MM.1S (cell line): ENCODE data around the gene KYNU.

Experiments used
- DNase-seq: peaks from one replicate; pipeline ENCODE4 v3.0.0-alpha.2; 2015
- H2AFZ ChIP-seq: fragments of 300-600 bp; sonication (generic); 2 replicates; pipeline ENCODE4 v1.6.0; 2016; ENCODE audit warnings: antibody characterized with exemption, low read length
- H3F3A ChIP-seq: fragments of 300-600 bp; sonication (generic); 2 replicates; pipeline ENCODE4 v1.6.1; 2016; ENCODE audit warnings: mild to moderate bottlenecking, antibody characterized with exemption, low read length, moderate library complexity, mixed read lengths; ENCODE audit not compliant: insufficient read depth
- H3K27ac ChIP-seq: fragments of 300-600 bp; sonication (generic); 2 replicates; pipeline ENCODE4 v1.5.1; 2016; ENCODE audit warnings: mild to moderate bottlenecking, low read length
- H3K27me3 ChIP-seq: fragments of 300-600 bp; sonication (generic); replicated peaks from 2 replicates; pipeline ENCODE4 v1.6.0; 2016; ENCODE audit warnings: low read length; ENCODE audit not compliant: insufficient read depth
- H3K36me3 ChIP-seq: fragments of 300-600 bp; sonication (generic); replicated peaks from 2 replicates; pipeline ENCODE4 v1.6.1; 2016; ENCODE audit warnings: mild to moderate bottlenecking, low read length, mixed read lengths; ENCODE audit not compliant: insufficient read depth
- H3K4me1 ChIP-seq: fragments of 300-600 bp; sonication (generic); 2 replicates; pipeline ENCODE4 v1.6.1; 2016; ENCODE audit warnings: low read length, mixed read lengths
- H3K4me2 ChIP-seq: fragments of 300-600 bp; sonication (generic); 2 replicates; pipeline ENCODE4 v1.6.0; 2016; ENCODE audit warnings: low read depth, low read length
- H3K4me3 ChIP-seq: fragments of 300-600 bp; sonication (generic); 2 replicates; pipeline ENCODE4 v1.5.1; 2016; ENCODE audit warnings: low read length, mixed read lengths
- H3K79me2 ChIP-seq: fragments of 300-600 bp; sonication (generic); 2 replicates; pipeline ENCODE4 v1.6.1; 2016; ENCODE audit warnings: mixed run types, low read length, mixed read lengths
- H3K9ac ChIP-seq: fragments of 300-600 bp; sonication (generic); 2 replicates; pipeline ENCODE4 v1.6.1; 2016; ENCODE audit warnings: low read length, mixed read lengths
- H3K9me2 ChIP-seq: fragments of 300-600 bp; sonication (generic); replicated peaks from 2 replicates; pipeline ENCODE4 v1.6.1; 2016; ENCODE audit warnings: mild to moderate bottlenecking, low read length, mixed read lengths; ENCODE audit not compliant: insufficient read depth
- H3K9me3 ChIP-seq: fragments of 300-600 bp; sonication (generic); replicated peaks from 2 replicates; pipeline ENCODE4 v1.6.1; 2016; ENCODE audit warnings: mild to moderate bottlenecking, low read length, mixed read lengths; ENCODE audit not compliant: insufficient read depth
- H4K20me1 ChIP-seq: fragments of 300-600 bp; sonication (generic); 2 replicates; pipeline ENCODE4 v1.6.1; 2016; ENCODE audit warnings: mild to moderate bottlenecking, low read length, moderate library complexity, mixed read lengths; ENCODE audit not compliant: insufficient read depth
- EZH2 ChIP-seq: fragments of 300-600 bp; sonication (generic); optimal IDR thresholded peaks from 2 replicates; pipeline ENCODE3; 2017; ENCODE audit warnings: low read depth, mild to moderate bottlenecking, antibody characterized with exemption, low read length, mixed read lengths
- EZH2phosphoT487 ChIP-seq: fragments of 300-600 bp; sonication (generic); IDR thresholded peaks from 2 replicates; pipeline ENCODE4 v1.6.1; 2018; ENCODE audit warnings: antibody characterized with exemption, low read length
- TF ChIP-seq, protein P1 (sequence below): fragments of 300-600 bp; sonication (generic); IDR thresholded peaks from 2 replicates; pipeline ENCODE4 v1.5.1; 2016; ENCODE audit warnings: antibody characterized with exemption, low read length, mixed read lengths

Gene KYNU

DNA sequence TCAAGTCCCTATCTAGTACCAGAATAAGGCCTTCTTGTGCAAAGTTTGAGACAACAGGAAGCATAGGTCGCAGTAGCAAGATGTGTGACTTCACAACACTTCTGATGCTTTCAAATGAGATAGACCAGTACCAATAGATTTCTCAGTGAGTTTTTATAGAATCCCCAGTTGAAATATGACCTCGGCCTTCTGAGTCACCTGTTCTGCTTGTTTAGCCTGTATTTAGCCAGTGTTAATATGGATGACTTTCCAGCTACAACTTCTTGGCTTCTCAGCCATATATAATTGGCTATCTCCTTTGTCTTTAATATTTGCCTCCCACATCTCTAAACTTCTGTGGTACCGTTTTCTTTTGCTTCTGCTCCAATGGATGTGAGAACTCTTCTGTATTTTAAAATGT, 113.8 kb downstream of the KYNU start:
- Histone ChIP-seq H2AFZ (no peak overlapping the region), H3F3A (no peaks in the 10 kb centered on the region), H3K9ac (no peak overlapping the region), H3K79me2 (no peaks in the 10 kb centered on the region), H3K9me3 (no peaks in the 10 kb centered on the region), H3K36me3 (no peaks in the 10 kb centered on the region), H3K27me3 (no peaks in the 10 kb centered on the region), H3K4me2 (no peak overlapping the region), H3K4me1 (no peaks in the 10 kb centered on the region), H3K9me2 (no peaks in the 10 kb centered on the region), H3K4me3 (no peak overlapping the region), H4K20me1 (no peaks in the 10 kb centered on the region), H3K27ac (no peak overlapping the region)
- TF ChIP-seq, protein P1, sequence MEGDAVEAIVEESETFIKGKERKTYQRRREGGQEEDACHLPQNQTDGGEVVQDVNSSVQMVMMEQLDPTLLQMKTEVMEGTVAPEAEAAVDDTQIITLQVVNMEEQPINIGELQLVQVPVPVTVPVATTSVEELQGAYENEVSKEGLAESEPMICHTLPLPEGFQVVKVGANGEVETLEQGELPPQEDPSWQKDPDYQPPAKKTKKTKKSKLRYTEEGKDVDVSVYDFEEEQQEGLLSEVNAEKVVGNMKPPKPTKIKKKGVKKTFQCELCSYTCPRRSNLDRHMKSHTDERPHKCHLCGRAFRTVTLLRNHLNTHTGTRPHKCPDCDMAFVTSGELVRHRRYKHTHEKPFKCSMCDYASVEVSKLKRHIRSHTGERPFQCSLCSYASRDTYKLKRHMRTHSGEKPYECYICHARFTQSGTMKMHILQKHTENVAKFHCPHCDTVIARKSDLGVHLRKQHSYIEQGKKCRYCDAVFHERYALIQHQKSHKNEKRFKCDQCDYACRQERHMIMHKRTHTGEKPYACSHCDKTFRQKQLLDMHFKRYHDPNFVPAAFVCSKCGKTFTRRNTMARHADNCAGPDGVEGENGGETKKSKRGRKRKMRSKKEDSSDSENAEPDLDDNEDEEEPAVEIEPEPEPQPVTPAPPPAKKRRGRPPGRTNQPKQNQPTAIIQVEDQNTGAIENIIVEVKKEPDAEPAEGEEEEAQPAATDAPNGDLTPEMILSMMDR = no peak
- TF ChIP-seq EZH2phosphoT487 (no peak), EZH2 (no peak)
- DNase-seq = no peak

DNA sequence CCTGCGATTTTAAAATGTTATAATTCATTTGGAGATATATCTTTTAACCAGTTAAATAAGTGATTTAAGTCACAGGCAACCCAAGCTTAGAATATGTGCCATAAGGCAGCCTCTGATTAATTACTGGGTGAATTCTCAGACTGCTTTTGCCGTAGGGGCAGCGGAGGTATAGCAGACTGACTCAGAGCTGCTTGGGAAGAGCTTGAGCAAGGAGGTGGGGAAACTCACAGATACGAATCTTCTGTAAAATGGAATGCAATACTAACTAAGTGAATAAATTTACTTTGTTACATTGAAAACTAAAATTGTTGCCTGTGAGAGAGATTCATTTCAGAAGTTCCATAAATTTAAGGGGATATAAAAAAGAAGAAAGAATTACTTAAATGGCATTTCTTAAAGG, 115.4 kb downstream of the KYNU start:
- Histone ChIP-seq H3K4me3 (no peak overlapping the region), H3K36me3 (no peaks in the 10 kb centered on the region), H4K20me1 (no peaks in the 10 kb centered on the region), H3F3A (no peaks in the 10 kb centered on the region), H3K27ac (no peak overlapping the region), H3K9ac (no peak overlapping the region), H3K4me2 (no peak overlapping the region), H3K4me1 (no peaks in the 10 kb centered on the region), H3K9me3 (no peaks in the 10 kb centered on the region), H3K27me3 (no peaks in the 10 kb centered on the region), H3K9me2 (no peaks in the 10 kb centered on the region), H3K79me2 (no peaks in the 10 kb centered on the region), H2AFZ (no peak overlapping the region)
- DNase-seq = no peak
- TF ChIP-seq EZH2phosphoT487 (no peak), EZH2 (no peak)
- TF ChIP-seq, protein P1 = no peak

DNA sequence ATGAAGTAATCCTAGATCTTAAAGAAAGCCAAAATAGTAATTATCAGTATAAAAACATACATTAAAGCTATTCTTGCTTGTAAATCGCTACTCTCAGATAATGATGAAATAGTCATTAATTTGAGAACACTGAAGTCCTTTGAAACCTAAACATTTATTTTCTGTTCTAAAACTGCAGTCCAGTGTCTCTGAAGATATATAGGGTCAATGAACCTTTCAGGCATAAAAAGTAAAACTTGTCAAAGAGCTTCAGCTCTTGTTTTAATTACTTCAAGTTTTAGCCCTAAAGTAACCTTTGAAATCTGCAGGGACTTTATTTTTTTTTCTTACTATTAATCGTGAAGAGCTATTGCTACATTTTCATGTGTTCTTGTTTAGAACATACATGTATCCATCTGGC, 116.3 kb downstream of the KYNU start:
- Histone ChIP-seq H2AFZ (no peak overlapping the region), H3K9me3 (no peaks in the 10 kb centered on the region), H3K27ac (no peak overlapping the region), H3K4me1 (no peaks in the 10 kb centered on the region), H3K9me2 (no peaks in the 10 kb centered on the region), H4K20me1 (no peaks in the 10 kb centered on the region), H3K79me2 (no peaks in the 10 kb centered on the region), H3K4me3 (no peak overlapping the region), H3K4me2 (no peak overlapping the region), H3K9ac (no peak overlapping the region), H3K27me3 (no peaks in the 10 kb centered on the region), H3F3A (no peaks in the 10 kb centered on the region), H3K36me3 (no peaks in the 10 kb centered on the region)
- TF ChIP-seq, protein P1 = no peak
- TF ChIP-seq EZH2 (no peak), EZH2phosphoT487 (no peak)
- no peak for DNase-seq
